ENCODE results near the gene CACNB1.
A peak's percentile ranks its signal among the peaks of the same experiment; 100 is the strongest.

- TF ChIP-seq POLR2AphosphoS5 (IDR thresholded peaks at IDR 0.05) (no peak), CTCF (IDR thresholded peaks at IDR 0.05) (peak; percentile 14 to 69)
Observed at GRCh38 chr17:39235555-39236449, 38.3 kb upstream of the CACNB1 start.
